Measurements from ENCODE around the gene MXD3.
"Not testable (repeated sequence)": the region's sequence is repeated elsewhere in the genome, so short reads cannot be mapped to it uniquely, and the experiment has no call there.

MXD3 gene

DNA sequence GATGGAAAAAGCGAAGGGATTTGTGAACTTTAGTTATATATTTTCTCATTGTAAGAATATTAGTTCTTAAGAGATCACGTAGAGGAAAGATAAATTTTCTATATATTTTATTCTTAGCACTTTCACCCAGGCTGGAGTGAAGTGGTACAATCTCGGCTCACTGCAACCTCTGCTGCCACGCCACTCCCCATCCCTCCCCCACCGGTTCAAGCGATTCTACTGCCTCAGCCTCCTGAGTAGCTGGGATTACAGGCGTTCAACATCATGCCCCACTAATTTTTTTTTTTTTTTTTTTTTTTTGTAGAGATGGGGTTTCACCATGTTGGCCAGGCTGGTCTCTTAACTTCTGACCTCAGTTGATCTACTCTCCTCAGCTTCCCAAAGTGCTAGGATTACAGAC, 50.7 kb downstream of the MXD3 start:
- no peak for DNase-seq

- DNase-seq, result not testable (repeated sequence)
Observed at GRCh38 chr5:177258711-177259110, 53.0 kb downstream of the MXD3 start.
